Medulla oblongata (tissue), 1 donor: ENCODE results near the gene PCNX3.

ENCODE experiments used
- DNase-seq: peaks from one replicate; pipeline ENCODE4 v3.0.0-alpha.2; 2015; ENCODE audit errors: extremely low spot score

PCNX3 gene

DNA sequence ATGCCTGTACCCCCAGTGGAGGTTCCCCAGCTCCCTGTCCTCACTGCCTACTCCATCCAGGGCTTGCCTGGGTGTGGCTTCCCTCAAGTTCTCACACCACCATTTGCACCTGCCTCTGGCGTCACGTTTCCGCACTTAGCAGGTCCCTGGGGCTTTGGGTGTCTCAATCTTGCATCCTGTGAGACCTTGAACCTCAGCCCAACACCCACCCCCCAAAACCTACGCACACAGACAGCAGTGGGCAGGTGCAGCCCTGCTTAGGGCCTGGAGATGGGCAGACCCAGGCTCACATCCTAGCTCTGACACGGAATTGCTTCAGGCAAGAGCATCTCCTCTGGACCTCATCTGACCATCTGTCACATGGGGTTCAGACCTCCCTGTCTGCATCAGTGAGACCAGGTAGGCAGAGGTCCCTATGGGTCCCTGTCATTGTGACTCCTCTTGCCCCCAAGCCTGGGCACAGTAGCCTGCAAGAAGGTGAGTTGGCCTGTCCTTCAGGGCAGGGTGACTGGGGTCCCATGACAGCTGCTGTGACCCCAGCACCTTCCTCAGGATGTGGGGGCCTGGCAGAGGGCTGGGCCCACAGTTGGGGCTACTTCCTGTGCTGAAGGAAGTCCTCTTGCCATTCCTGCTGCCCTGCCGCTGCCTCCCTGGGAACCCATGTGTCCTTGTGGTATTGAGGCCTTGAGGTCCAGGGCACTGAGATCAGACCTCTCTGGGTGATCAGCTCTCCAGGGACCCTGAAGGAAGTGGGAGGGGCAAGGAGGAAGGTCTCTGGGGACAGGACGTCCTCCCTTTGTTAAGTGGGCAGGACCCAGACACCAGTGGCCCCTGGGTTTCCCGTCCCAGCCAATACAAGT is 24.3 kb downstream of the PCNX3 start:
- peak; percentile 61 for DNase-seq

DNA sequence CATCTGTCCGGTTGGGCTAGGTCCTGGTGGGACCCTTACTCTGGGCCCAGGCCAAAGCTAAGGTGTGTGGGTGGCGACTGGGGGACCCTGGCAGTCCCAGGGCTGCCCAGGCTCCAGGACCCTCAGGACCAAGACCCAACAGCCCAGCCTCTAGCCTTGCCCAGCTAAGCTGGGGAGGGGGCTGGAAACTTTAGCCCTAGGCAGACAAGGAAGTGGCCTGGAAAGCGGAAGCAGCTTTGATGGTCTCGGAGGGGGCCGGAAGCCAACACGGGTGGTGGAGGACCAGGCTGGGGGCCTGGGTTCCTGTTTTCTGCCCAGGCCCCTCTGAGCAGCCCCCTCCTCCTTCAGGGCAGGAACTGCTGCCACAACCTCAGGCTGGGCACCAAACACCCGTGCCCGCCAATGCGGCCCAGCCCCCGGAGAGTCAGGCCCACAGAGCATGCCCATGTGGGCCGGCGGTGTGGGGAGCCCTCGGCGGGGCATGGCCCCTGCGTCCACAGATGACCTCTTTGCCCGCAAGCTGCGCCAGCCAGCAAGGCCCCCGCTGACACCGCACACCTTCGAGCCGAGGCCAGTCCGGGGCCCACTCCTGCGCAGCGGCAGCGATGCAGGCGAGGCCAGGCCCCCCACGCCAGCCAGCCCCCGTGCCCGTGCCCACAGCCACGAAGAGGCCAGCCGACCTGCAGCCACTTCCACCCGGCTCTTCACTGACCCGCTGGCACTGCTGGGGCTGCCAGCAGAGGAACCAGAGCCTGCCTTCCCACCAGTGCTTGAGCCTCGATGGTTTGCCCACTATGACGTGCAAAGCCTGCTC is 25.1 kb downstream of the PCNX3 start:
- DNase-seq, result peak; percentile 81

DNA sequence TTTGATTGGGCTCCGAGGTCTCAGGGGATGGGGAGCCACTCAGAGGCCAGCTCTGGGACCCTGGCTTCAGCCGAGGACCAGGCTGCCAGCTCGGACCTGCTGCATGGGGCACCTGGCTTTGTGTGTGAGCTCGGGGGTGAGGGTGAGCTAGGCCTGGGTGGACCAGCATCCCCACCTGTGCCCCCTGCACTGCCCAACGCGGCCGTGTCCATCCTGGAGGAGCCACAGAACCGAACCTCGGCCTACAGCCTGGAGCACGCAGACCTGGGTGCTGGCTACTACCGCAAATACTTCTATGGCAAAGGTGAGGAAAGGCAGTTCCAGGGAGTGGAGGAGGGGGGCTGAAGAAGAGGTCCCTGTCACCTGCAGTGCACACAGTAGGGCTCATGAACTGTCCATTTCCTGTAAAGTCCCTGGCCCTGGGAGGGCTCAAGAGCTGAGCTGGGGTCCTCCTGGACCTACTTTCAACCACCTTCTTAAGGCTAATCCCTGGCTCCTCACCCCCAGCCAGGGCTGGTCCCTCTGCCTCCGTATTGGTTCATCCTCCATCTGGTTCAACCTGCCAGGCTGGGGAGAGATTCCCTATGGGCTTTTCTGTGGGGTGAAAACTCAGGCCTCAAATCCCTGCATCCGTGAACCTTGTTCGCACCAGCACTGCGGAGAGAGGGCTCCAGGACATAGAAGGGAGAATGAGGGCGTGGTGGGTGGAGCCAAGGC is 25.9 kb downstream of the PCNX3 start:
- DNase-seq, result no peak

DNA sequence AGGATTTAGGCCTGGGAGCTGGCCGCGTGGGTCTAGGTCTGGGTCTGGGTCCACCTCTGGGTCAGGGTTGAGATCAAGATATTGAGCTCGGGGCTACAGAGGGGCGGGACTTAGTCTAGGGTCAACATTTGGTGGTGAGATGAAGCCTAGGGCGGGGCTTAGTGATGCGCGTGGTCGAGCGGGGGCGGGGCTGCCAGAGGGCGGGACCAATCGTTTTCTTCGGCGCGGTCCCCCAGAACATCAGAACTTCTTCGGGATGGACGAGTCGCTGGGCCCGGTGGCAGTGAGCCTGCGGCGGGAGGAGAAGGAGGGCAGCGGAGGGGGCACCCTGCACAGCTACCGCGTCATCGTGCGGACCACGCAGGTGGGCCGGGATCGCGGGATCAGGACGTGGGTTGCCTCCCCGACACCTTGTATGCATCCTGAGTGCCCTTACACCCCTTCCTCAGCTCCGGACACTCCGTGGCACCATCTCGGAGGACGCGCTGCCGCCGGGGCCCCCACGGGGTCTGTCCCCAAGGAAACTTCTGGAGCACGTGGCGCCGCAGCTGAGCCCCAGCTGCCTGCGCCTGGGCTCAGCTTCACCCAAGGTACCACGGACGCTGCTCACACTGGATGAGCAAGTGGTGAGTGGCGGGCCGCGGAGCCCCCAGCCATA is 26.6 kb downstream of the PCNX3 start:
- no peak for DNase-seq

DNA sequence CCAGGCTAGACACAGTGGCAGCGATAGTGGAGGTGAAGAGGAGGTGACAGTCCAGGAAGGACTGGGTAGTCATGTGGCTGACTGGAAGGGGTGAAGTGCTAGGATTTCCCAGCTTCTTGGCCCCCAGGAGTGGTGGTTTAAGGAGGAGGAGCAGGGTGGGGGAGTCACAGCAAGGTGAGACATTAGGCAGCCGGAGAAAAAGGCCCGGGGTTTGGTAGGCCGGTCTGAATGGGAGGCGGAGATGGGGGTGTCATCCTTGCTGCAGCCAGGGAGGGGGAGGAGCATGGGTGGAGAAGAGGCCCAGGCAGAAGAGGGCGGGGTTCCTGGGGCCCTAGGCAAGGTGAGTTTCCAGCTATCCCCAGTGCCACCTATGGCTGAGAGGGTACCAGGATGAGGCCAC is 28.4 kb downstream of the PCNX3 start:
- DNase-seq, result no peak

DNA sequence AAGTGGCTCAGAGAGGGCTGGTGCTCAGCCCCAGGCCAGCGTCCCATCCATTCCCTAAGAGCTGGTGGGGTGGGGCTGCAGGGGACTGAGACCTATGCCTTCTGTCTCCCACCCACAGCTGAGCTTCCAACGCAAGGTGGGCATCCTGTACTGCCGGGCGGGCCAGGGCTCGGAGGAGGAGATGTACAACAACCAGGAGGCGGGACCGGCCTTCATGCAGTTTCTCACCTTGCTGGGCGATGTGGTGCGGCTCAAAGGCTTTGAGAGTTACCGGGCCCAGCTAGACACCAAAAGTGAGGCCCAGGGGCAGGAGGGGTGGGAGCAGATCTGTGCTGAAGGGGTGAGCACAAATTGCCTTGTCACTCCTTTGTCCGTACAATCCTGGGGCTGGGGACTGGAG is 29.3 kb downstream of the PCNX3 start:
- DNase-seq, result no peak

DNA sequence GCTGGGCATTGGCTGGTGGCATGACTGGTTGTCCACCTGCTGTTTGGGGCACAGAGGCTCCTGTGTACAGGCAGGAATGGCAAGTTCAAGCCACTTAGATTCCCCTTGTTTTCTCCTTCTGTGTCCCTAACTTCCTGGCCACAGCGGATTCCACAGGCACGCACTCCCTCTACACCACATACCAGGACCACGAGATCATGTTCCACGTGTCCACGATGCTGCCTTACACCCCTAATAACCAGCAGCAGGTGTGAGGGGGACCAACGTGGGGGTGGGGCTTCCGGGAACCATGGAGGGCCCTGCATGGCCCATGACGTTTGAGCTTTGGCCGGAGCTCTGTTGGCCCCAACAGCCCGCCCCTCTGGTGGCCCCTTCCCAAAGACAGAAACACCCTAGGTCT is 30.1 kb downstream of the PCNX3 start:
- no peak for DNase-seq

DNA sequence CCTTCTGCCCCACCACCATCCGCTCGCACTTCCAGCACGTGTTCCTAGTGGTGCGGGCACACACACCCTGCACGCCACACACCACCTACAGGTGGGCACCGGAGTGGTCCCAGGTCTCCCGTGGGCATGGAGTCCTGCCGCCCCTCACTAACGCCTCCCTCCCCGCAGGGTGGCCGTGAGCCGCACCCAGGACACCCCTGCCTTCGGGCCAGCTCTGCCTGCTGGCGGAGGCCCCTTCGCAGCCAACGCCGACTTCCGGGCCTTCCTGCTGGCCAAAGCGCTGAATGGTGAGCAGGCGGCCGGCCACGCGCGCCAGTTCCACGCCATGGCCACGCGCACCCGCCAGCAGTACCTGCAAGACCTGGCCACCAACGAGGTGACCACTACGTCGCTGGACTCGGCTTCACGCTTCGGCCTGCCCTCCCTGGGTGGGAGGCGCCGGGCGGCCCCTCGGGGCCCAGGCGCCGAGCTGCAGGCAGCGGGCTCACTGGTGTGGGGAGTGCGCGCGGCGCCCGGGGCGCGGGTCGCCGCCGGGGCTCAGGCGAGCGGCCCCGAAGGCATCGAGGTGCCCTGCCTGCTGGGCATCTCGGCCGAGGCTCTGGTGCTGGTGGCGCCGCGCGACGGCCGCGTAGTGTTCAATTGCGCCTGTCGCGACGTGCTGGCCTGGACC is 30.8 kb downstream of the PCNX3 start:
- no peak for DNase-seq

DNA sequence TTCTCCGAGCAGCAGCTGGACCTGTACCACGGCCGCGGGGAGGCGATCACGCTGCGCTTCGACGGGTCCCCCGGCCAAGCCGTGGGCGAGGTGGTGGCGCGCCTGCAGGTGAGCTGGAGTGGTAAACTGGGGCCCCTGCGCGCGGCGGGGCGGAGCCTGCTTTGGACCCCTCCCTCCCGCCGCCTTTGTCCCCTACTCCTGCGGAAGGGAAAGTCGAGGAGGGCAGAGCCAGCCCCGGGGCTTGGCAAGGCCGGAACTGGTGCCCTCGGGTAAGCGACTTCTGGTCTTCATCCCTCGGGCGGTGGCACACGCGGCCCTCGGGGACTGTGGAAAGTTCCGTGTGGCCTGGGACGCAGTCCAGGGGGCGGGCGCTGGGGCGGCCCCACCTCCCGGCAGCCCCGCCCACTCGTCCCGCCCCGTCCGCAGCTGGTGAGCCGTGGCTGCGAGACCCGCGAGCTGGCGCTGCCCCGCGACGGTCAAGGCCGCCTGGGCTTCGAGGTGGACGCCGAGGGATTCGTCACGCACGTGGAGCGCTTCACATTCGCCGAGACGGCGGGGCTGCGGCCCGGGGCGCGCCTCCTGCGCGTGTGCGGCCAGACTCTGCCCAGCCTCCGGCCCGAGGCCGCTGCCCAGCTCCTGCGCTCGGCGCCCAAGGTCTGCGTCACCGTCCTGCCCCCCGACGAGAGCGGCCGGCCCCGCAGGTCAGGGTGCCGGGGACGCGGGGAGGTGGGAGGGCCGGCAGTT is 31.6 kb downstream of the PCNX3 start:
- DNase-seq, result peak; percentile 56

DNA sequence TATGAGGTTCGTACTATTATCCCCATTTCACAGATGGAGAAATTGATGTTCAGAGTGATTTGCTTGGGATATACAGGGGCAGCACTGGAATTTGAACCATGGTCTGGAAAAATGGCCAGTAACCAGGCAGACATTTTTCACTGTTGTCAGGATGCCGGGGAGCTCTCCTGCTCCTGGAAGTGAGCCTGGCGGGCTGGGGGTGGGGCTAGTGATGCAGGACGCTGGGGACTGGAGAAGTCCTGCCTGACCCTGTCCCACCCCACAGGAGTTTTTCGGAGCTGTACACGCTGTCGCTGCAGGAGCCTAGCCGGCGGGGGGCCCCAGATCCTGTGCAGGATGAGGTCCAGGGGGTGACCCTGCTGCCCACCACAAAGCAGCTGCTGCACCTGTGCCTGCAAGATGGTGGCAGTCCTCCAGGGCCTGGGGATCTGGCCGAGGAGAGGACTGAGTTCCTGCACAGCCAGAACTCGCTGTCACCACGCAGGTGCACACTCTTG is 33.5 kb downstream of the PCNX3 start:
- peak; percentile 29 for DNase-seq

DNA sequence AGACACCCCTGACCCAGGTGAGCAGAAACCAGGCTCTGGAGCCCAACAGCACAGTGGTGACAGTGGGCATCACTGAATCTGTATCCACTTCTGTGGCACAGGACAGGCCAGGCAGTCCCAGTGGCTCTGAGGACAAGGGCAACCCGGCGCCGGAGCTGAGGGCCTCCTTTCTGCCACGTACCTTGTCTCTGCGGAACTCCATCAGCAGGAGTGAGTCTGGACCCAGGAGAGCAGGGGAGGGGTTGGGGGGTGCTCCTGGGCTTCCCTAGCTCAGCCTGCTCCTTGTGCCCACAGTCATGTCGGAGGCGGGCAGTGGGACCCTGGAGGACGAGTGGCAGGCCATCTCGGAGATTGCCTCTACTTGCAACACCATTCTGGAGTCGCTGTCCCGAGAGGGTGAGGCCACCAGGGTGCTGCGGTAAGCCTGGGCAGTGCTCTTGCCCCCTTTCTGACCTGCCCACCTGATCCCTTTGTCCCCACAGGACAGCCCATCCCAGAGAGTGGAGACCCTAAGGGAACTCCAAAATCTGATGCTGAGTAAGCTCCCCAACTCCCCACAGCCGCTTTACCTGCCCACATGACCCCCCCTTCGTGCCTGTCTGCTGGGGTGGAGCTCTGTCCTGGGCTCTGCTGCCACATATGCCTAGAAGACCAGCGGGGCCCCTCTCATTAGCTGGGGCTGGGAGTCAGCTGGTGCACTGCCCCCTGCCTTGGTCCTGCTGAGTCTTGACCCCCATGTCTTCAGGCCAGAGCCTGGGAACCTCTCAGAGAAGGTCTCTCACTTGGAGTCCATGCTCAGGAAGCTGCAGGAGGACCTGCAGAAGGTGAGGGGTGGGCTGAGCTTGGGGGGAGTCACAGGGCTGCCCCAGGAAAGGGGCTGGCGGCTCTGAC is 34.3 kb downstream of the PCNX3 start:
- DNase-seq, result no peak

DNA sequence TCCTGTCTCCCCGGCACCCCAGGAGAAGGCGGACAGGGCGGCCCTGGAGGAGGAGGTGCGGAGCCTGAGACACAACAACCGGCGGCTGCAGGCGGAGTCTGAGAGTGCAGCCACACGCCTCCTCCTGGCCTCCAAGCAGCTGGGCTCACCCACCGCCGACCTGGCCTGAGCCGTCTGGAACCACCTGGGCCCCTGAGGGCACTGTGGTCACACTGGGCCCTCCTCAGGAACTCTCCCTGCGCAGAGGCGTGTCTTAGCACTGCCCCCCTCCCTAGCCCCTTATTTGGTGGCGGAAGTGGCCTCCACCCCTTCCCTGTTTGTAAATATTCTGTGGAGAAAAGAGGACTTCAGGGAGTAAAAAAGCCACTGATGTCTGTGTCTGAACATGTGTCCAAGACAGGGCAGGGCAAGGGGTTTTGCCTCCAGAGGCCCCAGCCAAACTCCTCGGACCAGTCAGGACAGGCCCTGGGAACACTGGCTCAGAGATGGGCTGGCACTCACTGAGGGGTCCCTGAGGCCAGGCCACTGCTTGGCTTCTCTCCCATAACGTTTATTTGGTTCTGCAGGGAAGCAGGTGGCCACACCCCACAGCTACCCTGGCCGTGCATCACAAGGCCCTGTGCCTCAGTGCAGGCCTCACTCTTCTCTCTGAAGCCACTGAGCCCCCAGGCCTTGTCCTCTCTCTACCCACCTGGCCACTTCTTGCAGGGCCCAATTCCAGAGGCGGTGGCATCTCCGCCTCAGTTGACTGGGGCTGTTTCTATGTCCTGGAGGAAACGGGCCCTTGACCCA is 35.2 kb downstream of the PCNX3 start:
- DNase-seq, result no peak

DNA sequence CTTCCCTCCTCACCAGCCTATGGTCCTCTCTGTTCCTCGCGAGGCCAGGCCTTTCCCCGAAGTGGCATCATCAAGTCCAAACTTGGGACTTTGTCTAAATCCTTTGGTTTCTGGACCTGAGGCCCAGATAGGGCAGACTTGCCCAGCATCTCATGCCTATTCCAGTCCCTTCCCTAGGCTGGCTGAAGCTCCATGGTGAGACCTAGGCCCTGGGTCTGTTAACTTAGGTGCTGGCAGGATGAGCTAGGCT is 35.7 kb downstream of the PCNX3 start:
- no peak for DNase-seq

DNA sequence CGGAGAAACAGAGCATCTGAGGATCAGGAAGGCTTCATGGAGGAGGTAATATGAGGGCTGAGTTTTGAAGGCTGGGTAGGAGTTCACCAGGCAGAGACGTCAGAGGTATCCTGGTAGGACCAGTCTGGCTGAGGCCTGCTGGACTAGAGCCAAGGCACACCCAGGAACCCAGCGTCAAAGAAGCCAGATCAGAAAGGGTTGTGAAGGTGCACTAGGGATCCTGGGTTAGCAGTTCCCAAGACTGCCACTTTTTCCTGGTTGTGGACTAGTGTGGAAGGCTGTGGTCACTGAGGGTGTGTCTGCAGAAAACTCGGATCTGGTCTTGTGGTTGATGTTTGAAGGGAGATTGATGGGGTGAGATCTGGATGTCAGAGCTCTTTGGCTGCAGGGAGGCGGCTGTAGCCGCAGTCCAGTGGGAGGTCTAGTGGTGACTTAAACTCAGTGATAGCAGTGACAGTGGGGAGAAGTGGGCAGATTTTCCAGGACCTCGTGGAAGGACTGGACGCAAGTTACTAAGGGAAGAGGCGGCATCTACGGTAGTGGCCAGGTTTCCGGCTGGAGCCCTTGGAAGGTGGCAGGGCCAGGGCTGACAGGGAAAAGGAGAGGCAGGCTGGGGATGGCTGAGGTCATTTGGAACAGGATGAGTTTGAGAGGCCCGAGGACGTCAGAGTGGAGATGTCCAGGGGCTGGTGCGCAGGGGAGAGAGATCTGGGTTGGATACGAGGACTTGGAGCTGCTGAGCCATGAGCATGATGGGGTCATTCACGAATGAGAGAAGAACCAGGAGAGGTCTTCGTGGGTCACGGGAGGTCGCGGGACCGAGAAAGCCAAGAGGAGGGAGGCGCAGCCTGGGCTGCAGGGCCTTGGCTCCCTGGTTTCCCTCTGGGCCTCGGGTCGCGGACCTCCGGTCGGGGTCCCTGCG is 36.3 kb downstream of the PCNX3 start:
- DNase-seq, result no peak

DNA sequence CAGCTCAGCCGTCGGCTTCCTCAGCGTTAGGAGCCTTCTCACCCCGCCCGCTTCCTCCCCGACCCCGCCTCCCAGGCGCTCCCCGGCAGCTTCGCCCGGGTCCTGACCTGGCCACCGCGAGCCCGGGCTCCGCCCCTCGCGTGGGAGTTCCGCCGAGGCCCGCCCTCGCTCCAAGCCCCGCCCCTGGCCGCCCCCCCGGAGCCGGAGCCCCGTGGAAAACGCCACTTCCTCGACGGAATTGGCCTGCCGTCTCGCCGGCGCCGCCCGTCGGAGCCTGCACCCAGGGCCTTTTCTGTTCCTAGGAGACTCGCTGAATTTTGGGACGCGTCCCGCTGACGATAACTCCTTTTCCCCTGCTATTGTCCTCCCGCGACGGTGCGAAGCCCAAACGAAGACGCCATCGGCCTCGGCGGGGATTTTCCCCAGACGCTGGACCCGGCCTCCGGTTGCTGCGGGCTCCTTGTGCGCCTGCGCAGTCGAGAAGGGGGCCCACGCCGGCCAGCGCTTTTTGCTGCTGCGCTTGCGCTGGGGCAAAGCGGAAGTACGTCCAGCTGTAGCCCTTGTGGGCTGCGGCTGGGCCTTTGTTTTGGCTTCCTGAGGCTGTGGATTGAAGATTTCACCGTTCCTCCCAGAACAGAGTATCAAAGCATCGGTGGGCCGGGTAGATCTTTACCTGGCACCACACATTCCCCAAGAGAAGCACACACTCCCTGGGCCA is 37.1 kb downstream of the PCNX3 start:
- peak; percentile 95 for DNase-seq

DNA sequence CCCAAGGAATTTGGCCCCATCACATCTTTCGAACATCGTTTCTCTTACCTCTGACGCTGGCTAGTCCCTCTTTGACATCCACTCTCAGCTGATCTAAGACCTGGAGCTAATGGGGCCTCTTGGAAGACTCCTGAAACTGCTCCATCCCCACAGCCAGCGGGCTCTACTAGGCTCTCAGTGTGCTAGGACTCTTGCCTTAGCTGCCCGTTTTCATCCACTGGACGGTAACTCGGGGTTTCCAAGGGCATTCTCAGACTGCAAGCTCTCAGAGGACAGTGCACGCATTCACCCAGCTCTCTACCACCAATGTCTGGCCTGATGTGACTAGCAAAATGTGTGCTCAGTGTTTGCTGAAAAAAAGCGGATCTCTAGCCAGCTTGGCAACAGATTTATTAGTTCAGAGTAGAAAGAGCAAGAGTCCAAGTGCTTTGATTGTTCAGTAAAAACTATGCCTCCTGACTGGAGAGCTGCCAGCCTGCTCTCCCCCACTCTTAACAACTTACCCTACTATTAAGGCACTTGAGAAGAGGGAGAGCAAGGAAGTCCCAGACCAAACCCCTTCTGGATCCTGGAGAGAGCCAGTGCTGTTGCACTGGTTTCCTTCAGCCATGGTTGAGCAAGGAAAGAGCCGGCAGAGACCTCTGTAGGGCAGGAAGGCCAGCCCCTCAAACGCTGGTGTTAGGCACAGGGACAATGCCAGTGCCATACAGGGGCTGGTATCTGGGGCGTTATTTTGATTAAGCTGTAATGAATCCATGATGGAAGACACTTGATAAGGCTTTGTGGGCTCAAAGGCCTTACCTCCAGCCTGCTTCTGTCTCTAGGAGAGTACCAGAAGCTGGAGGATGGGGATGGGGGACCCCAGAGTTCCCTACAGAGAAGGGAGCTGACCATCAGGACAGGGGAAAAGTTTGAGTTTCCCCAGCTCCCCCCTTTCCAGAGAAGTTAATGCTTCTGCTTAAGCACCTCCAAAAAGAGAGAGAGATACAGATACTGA is 38.0 kb downstream of the PCNX3 start:
- peak; percentile 64 for DNase-seq
